HEK293 (cell line): ENCODE results near the gene LPCAT1.
A peak's percentile ranks its signal among the peaks of the same experiment; 100 is the strongest.

Experiments
- EGR2 ChIP-seq: fragments of 450-650 bp; formaldehyde crosslinking; IDR thresholded peaks from 2 replicates; pipeline ENCODE4 v1.5.1; 2016; ENCODE audit warnings: low read depth, missing biosample characterization, missing genetic modification characterization
- KLF1 ChIP-seq: fragments of 450-650 bp; formaldehyde crosslinking; IDR thresholded peaks from 2 replicates; pipeline ENCODE4 v1.5.1; 2016; ENCODE audit warnings: missing biosample characterization, missing genetic modification characterization
- KLF17 ChIP-seq: fragments of 450-650 bp; formaldehyde crosslinking; IDR thresholded peaks from 2 replicates; pipeline ENCODE4 v1.5.1; 2016; ENCODE audit warnings: missing biosample characterization, missing genetic modification characterization
- MYNN ChIP-seq: fragments of 450-650 bp; formaldehyde crosslinking; IDR thresholded peaks from 2 replicates; pipeline ENCODE4 v1.5.1; 2016; ENCODE audit warnings: missing biosample characterization, missing genetic modification characterization, borderline replicate concordance
- PBX3 ChIP-seq: sonication (generic); formaldehyde crosslinking; IDR thresholded peaks from 2 replicates; pipeline ENCODE4 v1.8.1; 2022; ENCODE audit warnings: mild to moderate bottlenecking, moderate library complexity, missing genetic modification reagents
- PRDM6 ChIP-seq: fragments of 450-650 bp; formaldehyde crosslinking; IDR thresholded peaks from 2 replicates; pipeline ENCODE4 v1.5.1; 2017; ENCODE audit warnings: missing biosample characterization, missing genetic modification characterization
- SCRT2 ChIP-seq: fragments of 450-650 bp; formaldehyde crosslinking; IDR thresholded peaks from 2 replicates; pipeline ENCODE4 v1.5.1; 2016; ENCODE audit warnings: missing biosample characterization, missing genetic modification characterization
- SETDB1 ChIP-seq: IDR thresholded peaks from one replicate; pipeline ENCODE4 v1.6.1; 2017; ENCODE audit warnings: mild to moderate bottlenecking, low read length, moderate library complexity, mixed read lengths; ENCODE audit not compliant: insufficient read length
- SP2 ChIP-seq: fragments of 450-650 bp; formaldehyde crosslinking; IDR thresholded peaks from 2 replicates; pipeline ENCODE4 v1.5.1; 2016; ENCODE audit warnings: missing biosample characterization, missing genetic modification characterization
- ZBTB48 ChIP-seq: fragments of 450-650 bp; formaldehyde crosslinking; IDR thresholded peaks from 2 replicates; pipeline ENCODE4 v1.5.1; 2016; ENCODE audit warnings: missing biosample characterization, missing genetic modification characterization
- ZBTB49 ChIP-seq: fragments of 450-650 bp; formaldehyde crosslinking; IDR thresholded peaks from 2 replicates; pipeline ENCODE4 v1.5.1; 2016; ENCODE audit warnings: missing biosample characterization, missing genetic modification characterization, low read depth
- ZBTB7A ChIP-seq: fragments of 450-650 bp; formaldehyde crosslinking; IDR thresholded peaks from 2 replicates; pipeline ENCODE4 v1.5.1; 2016; ENCODE audit warnings: low read depth, missing biosample characterization, missing genetic modification characterization
- ZEB2 ChIP-seq: fragments of 450-650 bp; formaldehyde crosslinking; IDR thresholded peaks from 2 replicates; pipeline ENCODE4 v1.5.1; 2016; ENCODE audit warnings: missing biosample characterization, missing genetic modification characterization
- ZNF121 ChIP-seq: fragments of 450-650 bp; formaldehyde crosslinking; IDR thresholded peaks from 2 replicates; pipeline ENCODE4 v1.5.1; 2016; ENCODE audit warnings: missing biosample characterization, missing genetic modification characterization
- ZNF2 ChIP-seq: fragments of 450-650 bp; formaldehyde crosslinking; IDR thresholded peaks from 2 replicates; pipeline ENCODE4 v1.5.1; 2016; ENCODE audit warnings: missing biosample characterization, missing genetic modification characterization
- ZNF223 ChIP-seq: fragments of 450-650 bp; formaldehyde crosslinking; IDR thresholded peaks from 2 replicates; pipeline ENCODE4 v1.5.1; 2016; ENCODE audit warnings: missing biosample characterization, missing genetic modification characterization
- ZNF280D ChIP-seq: fragments of 450-650 bp; formaldehyde crosslinking; IDR thresholded peaks from 2 replicates; pipeline ENCODE4 v1.5.1; 2016; ENCODE audit warnings: missing biosample characterization, missing genetic modification characterization
- ZNF394 ChIP-seq: fragments of 450-650 bp; formaldehyde crosslinking; IDR thresholded peaks from 2 replicates; pipeline ENCODE4 v1.5.1; 2016; ENCODE audit warnings: missing biosample characterization, missing genetic modification characterization, mild to moderate bottlenecking, moderate library complexity, borderline replicate concordance
- ZNF398 ChIP-seq: fragments of 450-650 bp; formaldehyde crosslinking; IDR thresholded peaks from 2 replicates; pipeline ENCODE4 v1.5.1; 2017; ENCODE audit warnings: missing biosample characterization, missing genetic modification characterization
- ZNF529 ChIP-seq: fragments of 450-650 bp; formaldehyde crosslinking; IDR thresholded peaks from 2 replicates; pipeline ENCODE4 v1.5.1; 2017; ENCODE audit warnings: missing genetic modification characterization, missing biosample characterization; ENCODE audit not compliant: insufficient replicate concordance
- ZNF561 ChIP-seq: fragments of 450-650 bp; IDR thresholded peaks from 2 replicates; pipeline ENCODE4 v1.5.1; 2018; ENCODE audit warnings: missing biosample characterization, missing genetic modification characterization, borderline replicate concordance
- ZNF654 ChIP-seq: fragments of 450-650 bp; formaldehyde crosslinking; IDR thresholded peaks from 2 replicates; pipeline ENCODE4 v1.5.1; 2016; ENCODE audit warnings: low read depth, missing biosample characterization, missing genetic modification characterization
- ZNF658 ChIP-seq: fragments of 450-650 bp; formaldehyde crosslinking; IDR thresholded peaks from 2 replicates; pipeline ENCODE4; 2016; ENCODE audit warnings: missing biosample characterization, missing genetic modification characterization
- ZNF670 ChIP-seq: fragments of 450-650 bp; formaldehyde crosslinking; IDR thresholded peaks from 2 replicates; pipeline ENCODE4 v1.5.1; 2016; ENCODE audit warnings: missing biosample characterization, missing genetic modification characterization, low read depth
- ZNF677 ChIP-seq: fragments of 450-650 bp; IDR thresholded peaks from 2 replicates; pipeline ENCODE4 v1.5.0; 2018; ENCODE audit warnings: missing biosample characterization, mild to moderate bottlenecking, missing genetic modification characterization, moderate library complexity
- ZSCAN18 ChIP-seq: fragments of 450-650 bp; formaldehyde crosslinking; IDR thresholded peaks from 2 replicates; pipeline ENCODE4 v1.5.1; 2016; ENCODE audit warnings: missing biosample characterization, missing genetic modification characterization

LPCAT1 gene

GRCh38 chr5:1521671-1522600 lies 1.8 kb downstream of the LPCAT1 start (continued):
- TF ChIP-seq PRDM6 (tag by site-specific recombination), result no peak
- TF ChIP-seq EGR2 (tag by site-specific recombination), result peak; percentile 77
- peak; percentile 59 for TF ChIP-seq ZNF398 (tag by site-specific recombination)
- TF ChIP-seq ZBTB49 (tag by site-specific recombination), result no peak
- TF ChIP-seq ZBTB7A (tag by site-specific recombination), result no peak
- no peak for TF ChIP-seq ZNF677 (tag by site-specific recombination)
- TF ChIP-seq ZNF529 (tag by site-specific recombination), result no peak
- peak; percentile 38 for TF ChIP-seq ZEB2
- no peak for TF ChIP-seq ZNF654 (tag by site-specific recombination)
- no peak for TF ChIP-seq MYNN (tag by site-specific recombination)
- no peak for TF ChIP-seq ZNF280D (tag by site-specific recombination)
- TF ChIP-seq KLF1, result peak; percentile 40
- no peak for TF ChIP-seq PBX3 (CRISPR knock-in tag)
- TF ChIP-seq ZNF670, result no peak
- peak; percentile 43; the same call in 1 of the 2 replicates for TF ChIP-seq ZBTB48
- no peak for TF ChIP-seq SCRT2 (tag by site-specific recombination)
- no peak for TF ChIP-seq ZNF2
- TF ChIP-seq SP2 (tag by site-specific recombination), result peak; percentile 33
- TF ChIP-seq ZNF121 (tag by site-specific recombination), result no peak
- TF ChIP-seq ZNF658, result no peak
- no peak for TF ChIP-seq ZNF223
- peak; percentile 78; the same call in 1 of the 2 replicates for TF ChIP-seq KLF17
- TF ChIP-seq SETDB1, result no peak
- TF ChIP-seq ZNF561 (tag by site-specific recombination), result no peak
- TF ChIP-seq ZSCAN18 (tag by site-specific recombination), result no peak
- 0 out of 2 replicates have a peak, but pooled peaks have one; percentile 15 for TF ChIP-seq ZNF394
